ENCODE data around the gene CTNNA3. TPM values are rescaled to one million over a fixed set of nuclear protein-coding genes. Genes with fewer than 3 reads are reported as not detected.
A peak's percentile ranks its signal among the peaks of the same experiment; 100 is the strongest.

CTNNA3 gene
- total and polyA plus RNA-seq, 2 of the 4 experiments (the other 2 are of a cell fraction): 0.19 to 0.90 TPM

DNA sequence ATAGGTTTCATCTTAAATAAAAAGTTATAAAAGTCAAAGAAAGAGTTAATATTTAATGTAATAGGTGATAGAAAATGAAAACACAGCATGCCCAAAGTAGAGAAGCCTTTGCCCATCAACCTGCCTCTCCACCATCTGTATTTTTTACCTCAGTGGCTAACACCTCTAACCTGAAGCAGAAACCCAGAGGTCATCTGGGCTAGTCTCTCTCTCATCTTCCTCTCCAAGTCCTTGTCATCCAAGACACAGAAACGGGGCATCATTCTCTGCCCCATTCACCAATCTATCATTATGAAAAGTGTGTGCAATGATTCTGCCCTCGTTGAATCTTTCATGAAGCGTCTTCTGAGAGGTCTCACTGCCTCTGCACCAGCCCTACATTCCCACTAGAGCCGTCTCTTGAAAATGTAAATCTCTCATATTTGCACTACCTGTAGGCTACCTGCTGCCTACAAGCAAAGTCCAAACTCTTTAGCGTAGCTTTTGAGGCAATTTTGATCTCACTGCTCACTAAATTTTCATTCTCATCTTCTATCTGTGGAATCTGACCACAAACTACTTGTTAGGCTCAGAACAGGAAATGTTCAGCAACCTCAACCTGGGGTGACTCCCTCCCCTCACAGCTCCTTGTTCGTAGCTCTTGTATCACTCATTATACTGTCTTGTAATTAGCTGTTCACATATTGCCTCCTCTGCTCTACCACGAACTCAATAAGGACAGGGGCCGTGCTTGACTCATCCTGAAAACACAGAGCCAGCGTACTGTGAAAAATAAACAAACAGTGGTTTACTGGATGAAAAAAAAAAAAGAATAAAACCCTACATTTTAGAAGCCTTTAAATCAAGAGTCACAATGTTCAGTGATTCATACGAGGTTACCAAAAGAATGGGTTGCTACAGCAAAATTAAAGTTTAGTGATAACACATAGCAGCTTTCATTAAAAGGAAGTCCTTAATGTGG lies 83.1 kb downstream of the CTNNA3 start:
- in situ Hi-C loops (cut with MboI; ENCODE audit: low sequenced_read_pairs): no loop called here
- H3K36me3 ChIP-seq (ENCODE audit: control insufficient read depth, insufficient read depth, low read length): no peaks in the 10 kb centered on the region
- H2AFZ ChIP-seq (replicated peaks; ENCODE audit: low read length, poor library complexity): no peak overlapping the region
- H3K4me2 ChIP-seq (ENCODE audit: low read depth, low read length): peak overlapping the region; percentile 11; the same call in 1 of the 2 replicates
- H4K91ac ChIP-seq (ENCODE audit: insufficient read depth, low read depth, low read length): peak overlapping the region; percentile 73
- ATAC-seq (ENCODE audit: low read depth) (peak; percentile 73), DNase-seq (peak; percentile 73)
- H3K79me1 ChIP-seq (ENCODE audit: low read depth in 1 of 2, low read length in 2 of 2): no peaks in the 10 kb centered on the region
- H4K20me1 ChIP-seq (ENCODE audit: insufficient read depth, low read length): no peaks in the 10 kb centered on the region
- peaks cover 14% of the 10 kb centered on the region for H3K4me1 ChIP-seq (ENCODE audit: control insufficient read depth, insufficient read depth, low read length)
- peak overlapping the region; percentile 43 for H3K4ac ChIP-seq (ENCODE audit: low read depth, low read length)
- H2AK9ac ChIP-seq (replicated peaks; ENCODE audit: low read depth, low read length, poor library complexity): no peak overlapping the region
- ChIA-PET POLR2A (ENCODE audit: unreplicated experiment) (interaction anchor here (0.5 kb wide), 1 partner anchor 8 kb away, joined by 3 read pairs; no protein-coding TSS in a partner anchor), CTCF (no interaction called here)
- TF ChIP-seq MAFK (IDR thresholded peaks at IDR 0.05; ENCODE audit: low read depth, low read length) (no peak), MXI1 (IDR thresholded peaks at IDR 0.05; ENCODE audit: borderline replicate concordance, low read depth, low read length) (no peak), FOS (IDR thresholded peaks at IDR 0.05; ENCODE audit: low read depth, low read length) (0 out of 2 replicates have a peak, but pooled peaks have one; percentile 53), BHLHE40 (IDR thresholded peaks at IDR 0.05; ENCODE audit: low read depth, low read length) (peak; percentile 30; the same call in 1 of the 2 replicates)
- TF ChIP-seq, protein P1, sequence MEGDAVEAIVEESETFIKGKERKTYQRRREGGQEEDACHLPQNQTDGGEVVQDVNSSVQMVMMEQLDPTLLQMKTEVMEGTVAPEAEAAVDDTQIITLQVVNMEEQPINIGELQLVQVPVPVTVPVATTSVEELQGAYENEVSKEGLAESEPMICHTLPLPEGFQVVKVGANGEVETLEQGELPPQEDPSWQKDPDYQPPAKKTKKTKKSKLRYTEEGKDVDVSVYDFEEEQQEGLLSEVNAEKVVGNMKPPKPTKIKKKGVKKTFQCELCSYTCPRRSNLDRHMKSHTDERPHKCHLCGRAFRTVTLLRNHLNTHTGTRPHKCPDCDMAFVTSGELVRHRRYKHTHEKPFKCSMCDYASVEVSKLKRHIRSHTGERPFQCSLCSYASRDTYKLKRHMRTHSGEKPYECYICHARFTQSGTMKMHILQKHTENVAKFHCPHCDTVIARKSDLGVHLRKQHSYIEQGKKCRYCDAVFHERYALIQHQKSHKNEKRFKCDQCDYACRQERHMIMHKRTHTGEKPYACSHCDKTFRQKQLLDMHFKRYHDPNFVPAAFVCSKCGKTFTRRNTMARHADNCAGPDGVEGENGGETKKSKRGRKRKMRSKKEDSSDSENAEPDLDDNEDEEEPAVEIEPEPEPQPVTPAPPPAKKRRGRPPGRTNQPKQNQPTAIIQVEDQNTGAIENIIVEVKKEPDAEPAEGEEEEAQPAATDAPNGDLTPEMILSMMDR (conservative IDR thresholded peaks at IDR 0.05; ENCODE audit: low read depth, low read length): no peak
- H3K18ac ChIP-seq (ENCODE audit: low read depth, low read length): peak overlapping the region; percentile 18; the same call in 1 of the 2 replicates
- H4K5ac ChIP-seq (ENCODE audit: low read depth, low read length): peak overlapping the region; percentile 28; the same call in 1 of the 2 replicates
- H3K9me3 ChIP-seq (ENCODE audit: control insufficient read depth, insufficient read depth, low read length): no peaks in the 10 kb centered on the region
- 0 out of 2 replicates have a peak, but pooled peaks cover 3% of the 10 kb centered on the region for H3K9me1 ChIP-seq (ENCODE audit: insufficient read depth, low read length)
- WGBS, 2 experiments (ENCODE audit: extremely low coverage in 2 of 2, insufficient read length in 1 of 2): 100% methylated on average over 4 of the region's 10 CpGs; no CpG with 5 or more reads in 1 of the 2 experiments
- BruUV-seq (replicated peaks): no TSS peak
- H3K9ac ChIP-seq (ENCODE audit: low read depth, low read length): no peak overlapping the region
- no peak overlapping the region for H3K4me3 ChIP-seq (ENCODE audit: insufficient read depth, low read depth, low read length)
- peak overlapping the region; percentile 36; the same call in 1 of the 3 replicates for H2BK15ac ChIP-seq (ENCODE audit: low read depth, low read length)
- no peak overlapping the region for H3K14ac ChIP-seq (replicated peaks; ENCODE audit: low read depth, low read length)
- no peaks in the 10 kb centered on the region for H3K27me3 ChIP-seq (ENCODE audit: control insufficient read depth, insufficient read depth, low read length)
- peak overlapping the region; percentile 68 for H2BK120ac ChIP-seq (ENCODE audit: low read depth, low read length)
- H4K8ac ChIP-seq (ENCODE audit: low read depth in 2 of 2, low read length in 2 of 2): peak overlapping the region in 1 of 2 experiments; percentile 9; a peak in 1 of 4 replicates
- no peak overlapping the region for H3K27ac ChIP-seq (ENCODE audit: insufficient read depth, low read length)
- H2AK5ac ChIP-seq (ENCODE audit: low read depth, low read length): 0 out of 2 replicates have a peak overlapping the region, but pooled peaks have one; percentile 11
- no peak overlapping the region for H3K56ac ChIP-seq (ENCODE audit: extremely low read depth, insufficient read depth, low read length)
- dilution Hi-C loops (cut with HindIII; ENCODE audit: low sequenced_read_pairs, unreplicated experiment): no loop called here
- intact Hi-C loops (cut with micrococcal nuclease): no loop called here
- H2BK20ac ChIP-seq (ENCODE audit: low read depth, low read length): peak overlapping the region; percentile 10; the same call in 1 of the 2 replicates
- no peak overlapping the region for H3K23ac ChIP-seq (ENCODE audit: low read depth, low read length)
- peak overlapping the region; percentile 10 for H2BK5ac ChIP-seq (ENCODE audit: low read depth, low read length, poor library complexity, severe bottlenecking)
